Thyroid gland (tissue), 4 donors: ENCODE data around the gene MAN2C1.

Experiments
- CTCF ChIP-seq, 6 experiments: fragments of 200-600 bp in 3 of 6; fragments of 450-650 bp in 3 of 6; sonication (generic) in 3 of 6; IDR thresholded peaks; one replicate each; pipeline ENCODE4 v1.5.1; 2016 to 2019; ENCODE audit warnings: antibody characterized with exemption in 6 of 6, mild to moderate bottlenecking in 2 of 6, inconsistent platforms in 1 of 6, moderate library complexity in 1 of 6
- POLR2A ChIP-seq, 2 donors: fragments of 450-650 bp; IDR thresholded peaks; one replicate each; pipeline ENCODE4 v1.6.1; 2017; ENCODE audit warnings: antibody characterized with exemption in 2 of 2, mild to moderate bottlenecking in 2 of 2, moderate library complexity in 1 of 2

GRCh38 chr15:75342221-75342620, 26.2 kb downstream of the MAN2C1 start:
- TF ChIP-seq POLR2A (IDR thresholded peaks at IDR 0.05) (no peak), CTCF (IDR thresholded peaks at IDR 0.05) (no peak)
